Ishikawa (cell line): ENCODE measurements around the gene TNS3.

Source experiments
- CEBPB ChIP-seq: IDR thresholded peaks from 2 replicates; pipeline ENCODE4 v1.6.1; 2012
- CREB1 ChIP-seq: IDR thresholded peaks from 2 replicates; pipeline ENCODE4 v1.6.1; 2012; ENCODE audit warnings: low read depth
- EGR1 ChIP-seq: IDR thresholded peaks from 2 replicates; pipeline ENCODE4 v1.6.1; 2012
- EP300 ChIP-seq: IDR thresholded peaks from 2 replicates; pipeline ENCODE4 v1.6.1; 2012; ENCODE audit warnings: borderline replicate concordance
- FOXM1 ChIP-seq: IDR thresholded peaks from 2 replicates; pipeline ENCODE4 v1.6.1; 2012; ENCODE audit warnings: low read depth, borderline replicate concordance
- NFIC ChIP-seq: IDR thresholded peaks from 2 replicates; pipeline ENCODE4 v1.6.1; 2012
- RAD21 ChIP-seq: IDR thresholded peaks from 2 replicates; pipeline ENCODE4 v1.6.1; 2012; ENCODE audit warnings: low read depth
- TAF1 ChIP-seq: IDR thresholded peaks from 2 replicates; pipeline ENCODE4 v1.6.1; 2012; ENCODE audit warnings: low read depth, mild to moderate bottlenecking
- TCF12 ChIP-seq: IDR thresholded peaks from 2 replicates; pipeline ENCODE4 v1.6.1; 2012; ENCODE audit warnings: low read depth
- TEAD4 ChIP-seq: IDR thresholded peaks from 2 replicates; pipeline ENCODE4 v1.6.1; 2012
- YY1 ChIP-seq: IDR thresholded peaks from 2 replicates; pipeline ENCODE4 v1.6.1; 2012; ENCODE audit warnings: low read depth
- ZBTB7A ChIP-seq: IDR thresholded peaks from 2 replicates; pipeline ENCODE4 v1.6.1; 2012; ENCODE audit warnings: low read depth
- TF ChIP-seq, protein P1 (sequence below): IDR thresholded peaks from 2 replicates; pipeline ENCODE4 v1.6.1; 2012
- TF ChIP-seq, protein P2 (sequence below): IDR thresholded peaks from 2 replicates; pipeline ENCODE4 v1.6.1; 2012; ENCODE audit warnings: low read depth, mild to moderate bottlenecking
- TF ChIP-seq, protein P3 (sequence below): IDR thresholded peaks from 2 replicates; pipeline ENCODE4 v1.6.1; 2012

Gene TNS3

DNA sequence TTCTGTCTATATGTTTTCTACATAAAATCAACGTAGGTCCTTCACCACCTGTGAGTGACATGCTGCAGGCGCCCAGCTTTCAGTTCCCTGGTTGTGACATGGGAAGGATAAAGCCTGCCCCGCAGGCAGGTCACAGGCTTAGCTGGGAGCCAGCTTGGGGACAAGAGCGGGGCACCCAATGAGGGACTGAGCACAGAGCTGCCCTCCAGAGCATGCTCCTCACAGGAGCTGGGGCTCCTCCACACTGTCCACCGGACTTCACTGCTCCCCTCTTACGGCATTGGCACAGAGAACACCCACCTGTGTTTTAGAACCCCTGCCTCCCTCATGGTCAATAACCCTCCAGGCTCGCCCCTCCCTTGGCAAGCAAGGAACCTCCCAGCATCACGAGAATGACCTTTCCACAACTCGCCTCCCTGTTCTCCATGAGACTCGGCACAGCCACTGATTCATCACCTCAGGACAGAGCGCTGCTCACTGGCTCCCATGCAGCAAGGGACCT is 187.1 kb downstream of the TNS3 start:
- TF ChIP-seq TEAD4: no peak
- no peak for TF ChIP-seq EGR1
- TF ChIP-seq EP300: no peak
- no peak for TF ChIP-seq RAD21
- no peak for TF ChIP-seq YY1
- TF ChIP-seq, protein P1, sequence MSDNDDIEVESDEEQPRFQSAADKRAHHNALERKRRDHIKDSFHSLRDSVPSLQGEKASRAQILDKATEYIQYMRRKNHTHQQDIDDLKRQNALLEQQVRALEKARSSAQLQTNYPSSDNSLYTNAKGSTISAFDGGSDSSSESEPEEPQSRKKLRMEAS: no peak
- no peak for TF ChIP-seq CEBPB
- no peak for TF ChIP-seq CREB1
- TF ChIP-seq FOXM1: no peak
- TF ChIP-seq TAF1: no peak

DNA sequence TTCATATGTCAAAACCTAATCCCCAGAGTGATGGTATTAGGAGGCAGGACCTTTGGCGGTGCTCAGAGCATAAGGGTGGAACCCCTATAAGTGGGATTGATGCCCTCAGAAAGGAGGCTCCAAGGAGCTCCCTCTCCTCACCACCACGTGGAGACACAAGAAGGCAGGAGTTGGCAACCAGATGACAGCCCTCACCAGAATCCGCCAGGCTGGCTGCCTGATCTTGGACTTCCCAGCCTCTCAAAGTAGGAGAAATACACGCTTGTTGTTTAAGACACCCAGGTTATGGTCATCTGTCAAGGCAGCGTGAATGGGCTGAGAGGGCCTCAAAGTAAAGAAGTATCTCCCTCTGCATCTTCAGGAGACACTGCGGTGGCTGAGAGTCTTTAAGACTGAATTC is 187.7 kb downstream of the TNS3 start:
- TF ChIP-seq ZBTB7A: no peak

DNA sequence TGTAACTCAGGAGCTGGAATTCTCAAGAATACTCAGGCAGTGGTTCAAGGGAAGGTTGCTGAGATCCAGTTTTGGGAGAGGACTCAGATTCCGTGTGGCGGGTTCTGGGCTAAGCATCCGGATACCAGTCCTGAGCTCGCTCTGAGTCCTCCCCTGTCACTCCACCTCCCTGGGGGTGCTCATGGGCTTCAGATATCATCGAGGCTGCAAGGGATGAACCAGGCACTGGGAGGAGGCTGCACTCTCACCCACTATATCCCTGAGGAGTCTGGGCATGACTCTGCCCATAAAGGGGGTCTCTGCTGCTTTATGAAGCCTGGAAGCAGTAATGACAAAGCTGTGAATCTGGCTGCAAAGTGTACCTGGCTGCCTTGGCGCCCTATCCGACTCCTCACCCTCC is 188.5 kb downstream of the TNS3 start:
- no peak for TF ChIP-seq YY1
- no peak for TF ChIP-seq RAD21
- no peak for TF ChIP-seq TCF12
- no peak for TF ChIP-seq EP300
- TF ChIP-seq FOXM1: no peak
- TF ChIP-seq, protein P2, sequence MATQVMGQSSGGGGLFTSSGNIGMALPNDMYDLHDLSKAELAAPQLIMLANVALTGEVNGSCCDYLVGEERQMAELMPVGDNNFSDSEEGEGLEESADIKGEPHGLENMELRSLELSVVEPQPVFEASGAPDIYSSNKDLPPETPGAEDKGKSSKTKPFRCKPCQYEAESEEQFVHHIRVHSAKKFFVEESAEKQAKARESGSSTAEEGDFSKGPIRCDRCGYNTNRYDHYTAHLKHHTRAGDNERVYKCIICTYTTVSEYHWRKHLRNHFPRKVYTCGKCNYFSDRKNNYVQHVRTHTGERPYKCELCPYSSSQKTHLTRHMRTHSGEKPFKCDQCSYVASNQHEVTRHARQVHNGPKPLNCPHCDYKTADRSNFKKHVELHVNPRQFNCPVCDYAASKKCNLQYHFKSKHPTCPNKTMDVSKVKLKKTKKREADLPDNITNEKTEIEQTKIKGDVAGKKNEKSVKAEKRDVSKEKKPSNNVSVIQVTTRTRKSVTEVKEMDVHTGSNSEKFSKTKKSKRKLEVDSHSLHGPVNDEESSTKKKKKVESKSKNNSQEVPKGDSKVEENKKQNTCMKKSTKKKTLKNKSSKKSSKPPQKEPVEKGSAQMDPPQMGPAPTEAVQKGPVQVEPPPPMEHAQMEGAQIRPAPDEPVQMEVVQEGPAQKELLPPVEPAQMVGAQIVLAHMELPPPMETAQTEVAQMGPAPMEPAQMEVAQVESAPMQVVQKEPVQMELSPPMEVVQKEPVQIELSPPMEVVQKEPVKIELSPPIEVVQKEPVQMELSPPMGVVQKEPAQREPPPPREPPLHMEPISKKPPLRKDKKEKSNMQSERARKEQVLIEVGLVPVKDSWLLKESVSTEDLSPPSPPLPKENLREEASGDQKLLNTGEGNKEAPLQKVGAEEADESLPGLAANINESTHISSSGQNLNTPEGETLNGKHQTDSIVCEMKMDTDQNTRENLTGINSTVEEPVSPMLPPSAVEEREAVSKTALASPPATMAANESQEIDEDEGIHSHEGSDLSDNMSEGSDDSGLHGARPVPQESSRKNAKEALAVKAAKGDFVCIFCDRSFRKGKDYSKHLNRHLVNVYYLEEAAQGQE: no peak
- TF ChIP-seq ZBTB7A: no peak

GRCh38 chr7:47392241-47392759 is 189.6 kb downstream of the TNS3 start:
- TF ChIP-seq EGR1 (no peak), TAF1 (no peak), TEAD4 (no peak), RAD21 (no peak), TCF12 (no peak), YY1 (no peak), CREB1 (no peak), ZBTB7A (no peak)
- TF ChIP-seq, protein P2: no peak
- TF ChIP-seq, protein P1: no peak

GRCh38 chr7:47391726-47392125 is 190.2 kb downstream of the TNS3 start:
- TF ChIP-seq CREB1 (no peak), TCF12 (no peak), NFIC (no peak)

GRCh38 chr7:47390914-47391313 is 191.0 kb downstream of the TNS3 start:
- TF ChIP-seq TEAD4 (no peak), TCF12 (no peak), EP300 (no peak), FOXM1 (no peak)
- TF ChIP-seq, protein P3, sequence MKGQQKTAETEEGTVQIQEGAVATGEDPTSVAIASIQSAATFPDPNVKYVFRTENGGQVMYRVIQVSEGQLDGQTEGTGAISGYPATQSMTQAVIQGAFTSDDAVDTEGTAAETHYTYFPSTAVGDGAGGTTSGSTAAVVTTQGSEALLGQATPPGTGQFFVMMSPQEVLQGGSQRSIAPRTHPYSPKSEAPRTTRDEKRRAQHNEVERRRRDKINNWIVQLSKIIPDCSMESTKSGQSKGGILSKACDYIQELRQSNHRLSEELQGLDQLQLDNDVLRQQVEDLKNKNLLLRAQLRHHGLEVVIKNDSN: no peak
- TF ChIP-seq, protein P2: no peak
